ENCODE measurements around the gene DNAJC4. TPM values are rescaled to one million over a fixed set of nuclear protein-coding genes. Genes with fewer than 3 reads are reported as not detected.

The DNAJC4 gene
- total RNA-seq, 4 donors from 2014 or later = 21.5 to 32.0 (median 26.9) TPM

DNA sequence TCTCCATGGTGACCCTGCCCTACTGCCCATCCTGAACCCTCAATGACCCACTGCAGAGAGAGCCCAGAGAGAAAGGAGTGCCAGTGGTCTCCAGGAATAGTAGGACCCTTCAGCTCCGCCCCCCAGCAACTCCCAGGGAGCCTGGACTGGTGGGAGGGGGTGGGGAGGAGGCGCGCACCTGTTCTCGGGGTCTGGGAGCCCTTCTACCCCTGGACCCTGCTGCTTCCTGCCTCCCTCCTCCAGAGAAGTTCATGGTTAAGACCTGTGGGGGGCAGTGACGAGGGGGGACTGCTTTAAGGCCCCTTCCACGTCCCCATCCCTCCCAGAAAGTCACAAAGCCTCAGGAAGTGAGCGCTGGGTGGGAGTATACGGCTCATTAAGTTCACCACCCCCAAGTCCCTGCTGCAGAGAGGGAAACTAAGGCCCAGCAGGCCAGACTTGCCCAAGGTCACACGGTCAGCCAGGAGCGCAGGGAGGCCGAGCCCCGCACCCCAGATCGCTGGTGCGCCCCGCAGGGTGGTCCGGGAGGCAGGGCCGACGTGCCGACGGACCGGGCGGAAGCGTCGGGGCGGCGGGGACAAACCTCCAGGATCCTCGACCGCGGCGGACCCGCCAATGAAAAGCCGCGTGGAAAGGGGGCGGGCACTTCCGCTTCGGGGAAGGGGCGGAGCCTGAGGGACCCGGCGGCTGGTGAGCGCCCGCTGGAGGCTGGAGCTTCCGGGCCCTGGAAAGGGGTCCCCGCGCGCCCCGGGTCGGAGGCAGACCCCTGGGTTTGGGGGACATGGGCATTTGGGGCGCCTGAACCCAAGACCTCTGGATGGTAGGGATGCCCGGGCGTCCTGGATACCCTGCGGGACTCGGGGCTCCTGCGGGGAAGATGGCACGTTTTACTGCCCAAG lies 4.5 kb upstream of the DNAJC4 start, which contains the start of the genes NUDT22 and TRPT1:
NUDT22 (plus strand) TSS at position 667 of the 899 bp plus-strand sequence. CDS start 379 bp downstream, outside the sequence.
TRPT1 (minus strand) TSS at position 579 of the 899 bp plus-strand sequence; CDS start at position 253, 326 bp downstream.
- TF ChIP-seq, protein P1, sequence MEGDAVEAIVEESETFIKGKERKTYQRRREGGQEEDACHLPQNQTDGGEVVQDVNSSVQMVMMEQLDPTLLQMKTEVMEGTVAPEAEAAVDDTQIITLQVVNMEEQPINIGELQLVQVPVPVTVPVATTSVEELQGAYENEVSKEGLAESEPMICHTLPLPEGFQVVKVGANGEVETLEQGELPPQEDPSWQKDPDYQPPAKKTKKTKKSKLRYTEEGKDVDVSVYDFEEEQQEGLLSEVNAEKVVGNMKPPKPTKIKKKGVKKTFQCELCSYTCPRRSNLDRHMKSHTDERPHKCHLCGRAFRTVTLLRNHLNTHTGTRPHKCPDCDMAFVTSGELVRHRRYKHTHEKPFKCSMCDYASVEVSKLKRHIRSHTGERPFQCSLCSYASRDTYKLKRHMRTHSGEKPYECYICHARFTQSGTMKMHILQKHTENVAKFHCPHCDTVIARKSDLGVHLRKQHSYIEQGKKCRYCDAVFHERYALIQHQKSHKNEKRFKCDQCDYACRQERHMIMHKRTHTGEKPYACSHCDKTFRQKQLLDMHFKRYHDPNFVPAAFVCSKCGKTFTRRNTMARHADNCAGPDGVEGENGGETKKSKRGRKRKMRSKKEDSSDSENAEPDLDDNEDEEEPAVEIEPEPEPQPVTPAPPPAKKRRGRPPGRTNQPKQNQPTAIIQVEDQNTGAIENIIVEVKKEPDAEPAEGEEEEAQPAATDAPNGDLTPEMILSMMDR (IDR thresholded peaks at IDR 0.05; ENCODE audit: low read depth) = no peak

DNA sequence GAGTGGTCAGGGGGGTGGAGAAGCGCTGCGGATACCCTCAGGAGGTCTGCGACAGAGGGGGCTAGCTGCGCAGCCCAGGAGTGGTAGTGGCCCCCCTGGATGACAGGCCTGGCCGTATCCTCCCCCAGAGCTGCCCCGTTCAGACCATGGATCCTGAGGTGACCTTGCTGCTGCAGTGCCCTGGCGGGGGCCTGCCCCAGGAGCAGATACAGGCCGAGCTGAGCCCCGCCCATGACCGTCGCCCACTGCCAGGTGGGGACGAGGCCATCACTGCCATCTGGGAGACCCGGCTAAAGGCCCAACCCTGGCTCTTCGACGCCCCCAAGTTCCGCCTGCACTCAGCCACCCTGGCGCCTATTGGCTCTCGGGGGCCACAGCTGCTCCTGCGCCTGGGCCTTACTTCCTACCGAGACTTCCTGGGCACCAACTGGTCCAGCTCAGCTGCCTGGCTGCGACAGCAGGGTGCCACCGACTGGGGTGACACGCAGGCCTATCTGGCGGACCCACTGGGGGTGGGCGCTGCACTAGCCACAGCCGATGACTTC lies 3.8 kb upstream of the DNAJC4 start:
- TF ChIP-seq, protein P1 (IDR thresholded peaks at IDR 0.05; ENCODE audit: low read depth) = no peak

DNA sequence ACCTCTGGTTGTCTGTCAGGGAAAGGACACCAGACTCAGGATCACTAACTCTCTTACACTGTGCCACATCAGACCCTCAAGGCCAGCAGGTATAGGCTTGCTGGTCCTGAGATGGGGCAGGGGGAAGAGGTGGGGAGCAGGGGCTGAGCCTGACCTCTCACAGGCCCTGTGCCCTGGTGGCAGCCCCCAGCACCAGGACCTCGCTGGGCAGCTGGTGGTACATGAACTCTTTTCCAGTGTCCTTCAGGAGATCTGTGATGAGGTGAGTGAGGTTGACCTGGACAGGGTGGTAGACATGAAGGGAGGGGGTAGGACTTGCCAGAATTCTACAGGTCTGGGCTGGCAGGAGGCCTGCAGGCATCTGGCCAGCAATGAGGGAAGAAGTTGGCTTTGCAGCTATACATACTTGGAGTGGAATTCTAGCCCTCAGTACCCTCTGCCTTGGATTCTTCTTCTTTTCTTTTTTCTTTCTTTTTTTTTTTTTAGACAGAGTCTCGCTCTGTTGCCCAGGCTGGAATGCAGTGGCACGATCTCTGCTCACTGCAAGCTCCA lies 2.9 kb upstream of the DNAJC4 start:
- TF ChIP-seq, protein P1 (IDR thresholded peaks at IDR 0.05; ENCODE audit: low read depth) = no peak

GRCh38 chr11:64229090-64229743 lies 1.1 kb upstream of the DNAJC4 start:
- TF ChIP-seq, protein P1 (IDR thresholded peaks at IDR 0.05; ENCODE audit: low read depth) = no peak

DNA sequence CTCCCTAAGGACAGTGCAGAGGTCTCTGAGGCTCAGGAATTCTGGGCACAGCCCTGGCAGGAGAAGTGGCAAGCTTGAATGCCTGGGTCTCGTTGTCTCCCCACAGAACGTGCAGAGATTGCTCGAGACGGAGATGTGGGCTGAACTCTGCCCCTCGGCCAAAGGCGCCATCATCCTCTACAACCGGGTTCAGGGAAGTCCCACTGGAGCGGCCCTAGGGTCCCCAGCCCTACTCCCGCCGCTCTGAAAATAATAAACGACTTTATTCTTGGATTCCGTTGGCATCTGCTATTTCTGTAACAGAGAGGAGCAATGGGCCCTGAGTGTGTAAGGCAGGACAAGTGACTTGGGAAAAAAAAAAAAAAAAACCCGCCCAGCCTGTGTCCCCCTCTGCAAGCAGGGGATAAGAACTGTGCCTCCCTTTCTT lies 591 bp upstream of the DNAJC4 start:
- TF ChIP-seq, protein P1 (IDR thresholded peaks at IDR 0.05; ENCODE audit: low read depth) = no peak

- TF ChIP-seq, protein P1 (IDR thresholded peaks at IDR 0.05; ENCODE audit: low read depth) = no peak
Observed at GRCh38 chr11:64230985-64231365, 627 bp downstream of the DNAJC4 start.
